ENCODE data around the gene RLBP1.
A peak's percentile ranks its signal among the peaks of the same experiment; 100 is the strongest.

Gene RLBP1

GRCh38 chr15:89171136-89172072 lies 50.0 kb downstream of the RLBP1 start:
- Histone ChIP-seq H3K9ac (ENCODE audit: low read length) (no peak overlapping the region), H3K4me3 (ENCODE audit: low read length) (no peak overlapping the region), H3K27ac (ENCODE audit: low read depth, low read length) (no peak overlapping the region), H3K36me3 (ENCODE audit: control insufficient read depth, insufficient read depth, low read length) (peaks cover 7% of the 10 kb centered on the region), H3K27me3 (ENCODE audit: control insufficient read depth, insufficient read depth, low read length) (no peaks in the 10 kb centered on the region), H3K4me1 (ENCODE audit: control insufficient read depth, insufficient read depth, low read length) (peaks cover 7% of the 10 kb centered on the region)

GRCh38 chr15:89170364-89170763 lies 51.0 kb downstream of the RLBP1 start:
- H3K27ac ChIP-seq (ENCODE audit: low read depth, low read length): no peak overlapping the region
- peaks cover 7% of the 10 kb centered on the region for H3K4me1 ChIP-seq (ENCODE audit: control insufficient read depth, insufficient read depth, low read length)
- no peaks in the 10 kb centered on the region for H3K27me3 ChIP-seq (ENCODE audit: control insufficient read depth, insufficient read depth, low read length)
- no peaks in the 10 kb centered on the region for H3K36me3 ChIP-seq (ENCODE audit: control insufficient read depth, insufficient read depth, low read length)
- H3K4me3 ChIP-seq (ENCODE audit: low read length): no peak overlapping the region
- H3K9ac ChIP-seq (ENCODE audit: low read length): no peak overlapping the region

GRCh38 chr15:89168316-89168833 lies 53.0 kb downstream of the RLBP1 start:
- peaks cover 16% of the 10 kb centered on the region for H3K4me1 ChIP-seq (ENCODE audit: control insufficient read depth, insufficient read depth, low read length)

GRCh38 chr15:89167267-89168176 lies 53.9 kb downstream of the RLBP1 start:
- Histone ChIP-seq H3K36me3 (ENCODE audit: control insufficient read depth, insufficient read depth, low read length) (no peaks in the 10 kb centered on the region), H3K27ac (ENCODE audit: low read depth, low read length) (no peak overlapping the region), H3K27me3 (ENCODE audit: control insufficient read depth, insufficient read depth, low read length) (no peaks in the 10 kb centered on the region), H3K4me3 (ENCODE audit: low read length) (no peak overlapping the region), H3K4me1 (ENCODE audit: control insufficient read depth, insufficient read depth, low read length) (peaks cover 17% of the 10 kb centered on the region), H3K9ac (ENCODE audit: low read length) (no peak overlapping the region)

More at GRCh38 chr15:89168316-89168833, 53.0 kb downstream of the RLBP1 start:
- Histone ChIP-seq H3K27ac (ENCODE audit: low read depth, low read length) (no peak overlapping the region), H3K9ac (ENCODE audit: low read length) (no peak overlapping the region), H3K4me3 (ENCODE audit: low read length) (no peak overlapping the region), H3K27me3 (ENCODE audit: control insufficient read depth, insufficient read depth, low read length) (no peaks in the 10 kb centered on the region), H3K36me3 (ENCODE audit: control insufficient read depth, insufficient read depth, low read length) (no peaks in the 10 kb centered on the region)

GRCh38 chr15:89165677-89166076 lies 55.7 kb downstream of the RLBP1 start:
- H3K27ac ChIP-seq (ENCODE audit: low read depth, low read length): no peak overlapping the region
- H3K4me1 ChIP-seq (ENCODE audit: control insufficient read depth, insufficient read depth, low read length): peaks cover 17% of the 10 kb centered on the region
- H3K4me3 ChIP-seq (ENCODE audit: low read length): no peak overlapping the region

GRCh38 chr15:89164712-89165211 lies 56.6 kb downstream of the RLBP1 start:
- Histone ChIP-seq H3K9ac (ENCODE audit: low read length) (no peak overlapping the region), H3K27ac (ENCODE audit: low read depth, low read length) (peak overlapping the region; percentile 0), H3K27me3 (ENCODE audit: control insufficient read depth, insufficient read depth, low read length) (no peaks in the 10 kb centered on the region), H3K4me3 (ENCODE audit: low read length) (no peak overlapping the region), H3K4me1 (ENCODE audit: control insufficient read depth, insufficient read depth, low read length) (peaks cover 17% of the 10 kb centered on the region), H3K36me3 (ENCODE audit: control insufficient read depth, insufficient read depth, low read length) (no peaks in the 10 kb centered on the region)

More at GRCh38 chr15:89165677-89166076, 55.7 kb downstream of the RLBP1 start:
- Histone ChIP-seq H3K36me3 (ENCODE audit: control insufficient read depth, insufficient read depth, low read length) (no peaks in the 10 kb centered on the region), H3K9ac (ENCODE audit: low read length) (no peak overlapping the region), H3K27me3 (ENCODE audit: control insufficient read depth, insufficient read depth, low read length) (no peaks in the 10 kb centered on the region)

- Histone ChIP-seq H3K9ac (ENCODE audit: low read length) (no peak overlapping the region), H3K4me1 (ENCODE audit: control insufficient read depth, insufficient read depth, low read length) (peaks cover 17% of the 10 kb centered on the region), H3K27me3 (ENCODE audit: control insufficient read depth, insufficient read depth, low read length) (no peaks in the 10 kb centered on the region), H3K36me3 (ENCODE audit: control insufficient read depth, insufficient read depth, low read length) (no peaks in the 10 kb centered on the region), H3K4me3 (ENCODE audit: low read length) (no peak overlapping the region), H3K27ac (ENCODE audit: low read depth, low read length) (no peak overlapping the region)
These were observed 57.9 kb downstream of the RLBP1 start for GRCh38 chr15:89163271-89164055.

GRCh38 chr15:89161666-89162065 lies 59.7 kb downstream of the RLBP1 start:
- Histone ChIP-seq H3K9ac (ENCODE audit: low read length) (no peak overlapping the region), H3K27me3 (ENCODE audit: control insufficient read depth, insufficient read depth, low read length) (no peaks in the 10 kb centered on the region), H3K36me3 (ENCODE audit: control insufficient read depth, insufficient read depth, low read length) (peaks cover 3% of the 10 kb centered on the region), H3K27ac (ENCODE audit: low read depth, low read length) (no peak overlapping the region), H3K4me3 (ENCODE audit: low read length) (no peak overlapping the region), H3K4me1 (ENCODE audit: control insufficient read depth, insufficient read depth, low read length) (peaks cover 9% of the 10 kb centered on the region)

All from rectal smooth muscle tissue (tissue), 1 donor.